Frontal cortex (tissue), 4 donors: ENCODE results near the gene TMEM175. TPM values are rescaled to one million over a fixed set of nuclear protein-coding genes. Genes with fewer than 3 reads are reported as not detected.

Experiments
- DNase-seq, 2 donors: peaks; one replicate each; pipeline ENCODE4 v3.0.0; 2012; ENCODE audit warnings: low spot score in 2 of 2
- FAIRE-seq: peaks from 2 replicates; lab custom pipeline; 2012; peaks lifted over from hg19 to GRCh38; lab: Jason Lieb, UNC
- total RNA-seq: library from RNA; depleted of rRNA; stranded (reverse); fragments of >200 nt; gene quantifications from one replicate; pipeline ENCODE4 v1.2.3, GENCODE V29; 2014
- donor health status: control.
- donor health status: control.
- donor health status: control.

The TMEM175 gene, protein sequence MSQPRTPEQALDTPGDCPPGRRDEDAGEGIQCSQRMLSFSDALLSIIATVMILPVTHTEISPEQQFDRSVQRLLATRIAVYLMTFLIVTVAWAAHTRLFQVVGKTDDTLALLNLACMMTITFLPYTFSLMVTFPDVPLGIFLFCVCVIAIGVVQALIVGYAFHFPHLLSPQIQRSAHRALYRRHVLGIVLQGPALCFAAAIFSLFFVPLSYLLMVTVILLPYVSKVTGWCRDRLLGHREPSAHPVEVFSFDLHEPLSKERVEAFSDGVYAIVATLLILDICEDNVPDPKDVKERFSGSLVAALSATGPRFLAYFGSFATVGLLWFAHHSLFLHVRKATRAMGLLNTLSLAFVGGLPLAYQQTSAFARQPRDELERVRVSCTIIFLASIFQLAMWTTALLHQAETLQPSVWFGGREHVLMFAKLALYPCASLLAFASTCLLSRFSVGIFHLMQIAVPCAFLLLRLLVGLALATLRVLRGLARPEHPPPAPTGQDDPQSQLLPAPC
- 18.8 TPM for total RNA-seq

DNA sequence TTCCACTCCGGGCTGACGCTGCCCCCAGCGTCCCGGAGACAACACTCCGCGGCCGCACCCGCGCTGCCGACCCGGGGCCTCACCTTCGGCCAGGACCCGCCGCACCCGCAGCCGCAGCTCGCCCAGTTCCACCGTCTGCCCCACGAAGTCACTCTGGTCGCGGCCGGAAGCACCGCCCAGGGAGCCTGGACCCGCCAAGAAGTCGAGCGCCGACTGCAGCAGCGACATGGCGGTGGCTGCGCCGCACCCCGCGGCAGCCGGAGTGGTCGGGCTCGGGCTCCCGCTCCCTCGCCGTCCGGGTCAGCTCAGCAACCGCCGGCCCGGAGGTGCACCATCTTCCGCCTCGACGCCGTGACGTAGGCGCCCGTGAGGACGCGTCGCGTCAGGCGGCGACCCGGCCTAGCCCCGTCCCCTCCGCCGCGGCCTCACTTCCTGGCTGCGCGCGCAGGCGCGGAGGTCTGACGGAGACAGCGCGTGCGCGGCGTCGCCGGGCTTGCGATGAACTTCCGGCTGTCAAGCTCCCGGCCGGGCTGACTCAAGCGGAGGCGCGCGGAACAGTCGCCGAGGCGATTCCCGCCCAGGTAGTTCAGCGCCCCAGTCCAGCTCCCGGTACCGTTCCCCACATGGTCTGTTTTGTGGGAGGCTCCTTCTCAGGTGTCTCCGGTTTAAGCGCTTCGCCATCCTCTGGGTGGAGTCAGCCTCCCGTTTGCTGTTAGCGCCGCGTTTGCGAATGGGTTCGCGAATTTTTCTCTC lies at the start of gene TMEM175, which contains the start of gene GAK:
TMEM175 (plus strand) TSS at position 501 of the 753 bp plus-strand sequence. CDS start 15,280 bp downstream, outside the sequence.
GAK (minus strand) TSS at position 357 of the 753 bp plus-strand sequence; CDS start at position 228, 129 bp downstream.
- DNase-seq = peak; percentile 99 to 100

DNA sequence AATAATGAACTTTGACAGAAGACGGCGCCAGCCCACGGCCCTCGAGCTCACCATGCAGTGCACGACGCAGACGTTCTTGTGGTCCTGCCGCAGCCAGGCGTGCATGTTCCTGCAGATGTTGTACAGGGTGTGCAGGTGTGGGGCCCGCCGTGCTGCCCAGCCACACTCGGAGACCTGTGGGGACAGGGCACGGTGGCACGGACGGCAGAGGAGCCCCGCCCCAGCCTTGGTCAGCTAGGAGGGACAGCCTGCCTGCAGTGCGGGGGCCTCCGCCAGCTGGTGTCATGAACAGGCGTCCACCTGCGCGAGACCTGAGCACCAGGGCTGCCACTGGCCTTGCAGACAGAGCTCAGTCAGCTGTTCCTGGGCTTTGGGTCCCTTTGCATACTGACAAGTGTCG lies 49.6 kb upstream of the TMEM175 start:
- DNase-seq = no peak
- FAIRE-seq = no peak

More for the DNA sequence above, at the start of gene TMEM175, which contains the start of gene GAK:
- FAIRE-seq = no peak

DNA sequence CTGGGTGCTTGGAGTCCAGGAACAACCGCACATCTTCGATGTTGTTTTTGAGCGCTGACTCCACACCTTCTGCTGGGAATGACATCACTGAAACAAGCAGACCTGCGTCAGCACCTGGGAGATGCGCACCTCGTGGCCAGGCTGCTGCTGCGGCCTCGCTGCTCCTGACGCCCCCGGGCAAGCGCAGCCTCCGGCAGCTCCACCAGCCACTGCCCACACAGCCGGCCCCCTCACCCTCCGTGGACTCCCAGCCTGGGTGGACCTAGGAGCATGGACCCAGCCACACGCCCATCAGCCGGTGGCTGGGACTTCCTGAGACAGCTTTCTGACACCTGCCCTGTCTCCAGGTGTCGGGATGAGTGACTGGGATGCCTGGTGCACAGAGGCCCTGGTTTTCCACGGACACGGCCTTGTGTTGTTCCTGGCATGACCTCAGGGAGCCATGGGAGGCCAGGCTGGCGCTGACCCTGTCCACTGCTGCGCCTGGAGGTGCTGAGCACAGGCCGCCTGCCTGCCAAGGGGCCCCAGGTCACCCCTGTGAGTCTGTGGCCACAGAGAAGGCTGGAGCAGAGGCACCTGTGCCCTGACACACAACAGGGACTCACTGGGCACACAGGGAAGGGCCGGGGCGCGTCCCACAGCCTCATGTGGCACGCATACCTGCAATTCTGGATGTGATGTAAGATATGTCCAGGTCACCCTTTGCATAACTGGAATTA lies 48.7 kb upstream of the TMEM175 start:
- DNase-seq (no peak), FAIRE-seq (no peak)

DNA sequence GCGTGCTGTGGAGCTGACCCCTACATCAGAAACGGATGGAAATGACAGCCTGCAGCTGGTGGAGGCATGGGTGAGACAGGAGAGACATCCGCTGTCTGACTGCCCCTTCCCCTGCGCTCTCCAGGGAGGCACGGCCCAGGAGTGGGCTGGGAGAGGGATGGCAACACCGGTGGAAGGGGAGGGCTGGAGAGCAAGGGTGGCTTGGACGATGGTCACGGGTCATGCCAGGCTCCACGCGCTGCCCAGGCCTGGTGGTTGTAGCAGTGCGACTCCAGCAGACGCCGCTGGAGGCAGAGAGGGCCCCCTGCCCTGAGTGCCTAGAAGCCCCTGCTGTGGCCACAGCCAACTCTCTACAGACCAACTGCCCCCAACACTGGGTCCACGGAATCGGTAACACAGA lies 48.0 kb upstream of the TMEM175 start:
- DNase-seq = no peak
- FAIRE-seq = no peak

DNA sequence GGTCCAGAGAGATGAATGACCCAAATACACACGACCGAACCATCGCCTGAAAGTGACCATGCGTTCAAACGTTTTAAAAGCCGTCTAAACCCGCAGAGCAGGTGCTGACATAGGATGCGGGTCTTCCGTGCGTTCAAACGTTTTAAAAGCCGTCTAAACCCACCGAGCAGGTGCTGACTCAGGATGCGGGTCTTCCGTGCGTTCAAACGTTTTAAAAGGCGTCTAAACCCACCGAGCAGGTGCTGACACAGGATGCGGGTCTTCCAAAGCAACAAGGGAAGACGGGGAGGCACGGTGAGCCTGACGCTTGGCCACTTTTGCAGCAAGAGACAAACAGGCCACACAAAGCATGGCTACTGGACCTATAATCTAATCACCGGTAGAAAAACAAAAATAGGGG lies 47.4 kb upstream of the TMEM175 start:
- no peak for DNase-seq
- no peak for FAIRE-seq

DNA sequence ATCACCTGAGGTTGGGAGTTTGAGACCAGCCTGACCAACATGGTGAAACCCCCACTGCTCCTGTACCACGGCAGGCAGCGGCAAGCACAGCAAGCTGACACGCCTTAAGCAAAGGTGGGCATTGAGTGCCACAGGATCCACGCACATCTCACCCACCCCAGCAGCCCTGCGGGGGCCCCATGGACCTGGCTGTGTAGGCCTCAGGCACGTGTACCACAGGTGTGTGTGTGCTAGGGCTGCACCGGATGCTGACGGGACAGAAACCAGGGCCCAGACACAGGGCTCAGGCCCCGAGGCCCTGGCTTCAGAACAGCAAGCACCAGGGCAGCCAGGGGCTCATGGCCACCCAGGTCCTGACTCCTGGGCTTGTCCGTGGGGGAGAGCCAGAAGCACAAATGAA lies 46.9 kb upstream of the TMEM175 start:
- DNase-seq = no peak
- no peak for FAIRE-seq

DNA sequence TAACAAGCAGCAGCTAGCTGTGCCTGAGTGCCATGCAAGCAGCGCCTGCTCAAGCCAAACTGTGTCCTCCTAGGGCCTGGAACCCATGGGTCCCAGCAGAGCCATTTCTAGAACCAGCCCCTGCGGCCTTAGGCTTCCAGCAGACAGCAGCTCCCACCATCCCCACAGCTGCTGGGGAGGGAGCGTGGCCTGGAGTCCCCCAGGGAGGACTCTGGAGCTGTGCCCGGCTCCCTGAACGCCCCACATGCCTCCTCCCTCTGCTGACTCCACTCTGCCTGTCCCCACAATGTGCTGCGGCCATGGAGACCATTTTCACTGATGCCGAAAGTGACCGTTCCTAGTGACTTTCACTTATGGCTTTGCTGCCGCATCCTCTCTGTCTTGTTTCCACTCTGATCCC lies 46.0 kb upstream of the TMEM175 start:
- DNase-seq = no peak
- no peak for FAIRE-seq

DNA sequence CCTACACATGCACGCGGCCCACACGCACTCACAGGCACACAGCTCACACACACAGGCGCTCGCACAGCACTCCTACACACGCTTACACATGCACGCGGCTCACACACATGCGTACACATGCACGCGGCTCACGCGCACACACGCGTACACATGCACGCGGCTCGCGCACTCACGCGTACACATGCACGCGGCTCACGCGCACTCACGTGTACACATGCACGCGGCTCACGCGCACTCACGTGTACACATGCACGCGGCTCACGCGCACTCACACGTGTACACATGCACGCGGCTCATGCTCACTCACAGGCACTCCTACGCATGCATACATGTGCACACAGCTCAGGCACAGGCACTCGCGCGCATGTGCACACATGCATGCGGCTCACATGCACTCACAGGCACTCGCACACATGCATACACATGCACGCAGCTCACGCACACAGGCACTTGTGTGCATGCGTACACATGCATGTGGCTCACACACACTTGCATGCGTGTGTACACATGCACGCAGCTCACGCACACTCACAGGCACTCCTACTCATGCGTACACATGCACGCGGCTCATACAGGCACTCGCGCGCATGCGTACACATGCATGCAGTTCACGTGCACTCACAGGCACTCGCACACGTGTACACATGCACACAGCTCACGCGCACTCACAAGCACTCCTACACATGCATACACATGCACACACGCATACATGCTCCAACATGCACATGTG lies 45.1 kb upstream of the TMEM175 start:
- DNase-seq = no peak
- no peak for FAIRE-seq

DNA sequence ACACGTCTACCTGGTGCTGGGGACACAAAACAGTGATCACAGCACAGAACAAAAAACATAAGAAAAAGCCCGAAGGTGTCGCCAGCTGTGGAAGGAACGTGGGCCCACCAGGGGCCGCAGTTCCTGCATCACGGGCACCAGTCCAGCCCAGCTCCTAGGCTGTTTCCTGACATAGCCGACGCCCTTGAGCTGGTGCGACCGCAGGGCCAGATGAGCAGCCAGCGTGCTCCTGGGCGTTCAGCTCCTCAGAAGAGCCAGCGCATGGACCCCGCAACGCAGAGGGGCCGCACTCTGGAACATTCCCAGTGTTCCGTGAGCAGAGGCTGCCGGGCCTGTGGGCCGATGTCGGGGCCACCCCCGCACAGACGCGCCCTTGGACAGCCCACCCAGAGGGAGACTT lies 44.2 kb upstream of the TMEM175 start:
- DNase-seq (no peak), FAIRE-seq (no peak)

DNA sequence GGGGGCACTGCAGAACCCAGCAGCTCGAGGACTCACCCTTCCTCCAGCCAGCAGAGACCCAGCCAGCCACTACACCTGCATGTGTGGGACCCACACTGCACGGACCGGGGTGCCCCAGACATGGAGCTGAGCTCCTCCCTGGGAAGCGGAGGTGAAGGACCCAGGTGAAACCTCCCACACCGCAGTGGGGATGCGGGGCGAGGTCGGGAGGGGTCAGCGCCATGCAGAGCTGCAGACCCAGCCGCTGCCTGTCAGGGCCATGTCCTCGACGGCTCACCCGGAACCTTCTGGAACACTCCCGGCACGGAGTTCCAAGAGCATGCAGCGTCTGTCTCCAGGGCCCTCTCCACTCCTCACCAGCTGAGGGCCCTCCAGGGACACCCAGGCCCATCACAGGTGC lies 42.7 kb upstream of the TMEM175 start:
- FAIRE-seq (no peak), DNase-seq (no peak)

DNA sequence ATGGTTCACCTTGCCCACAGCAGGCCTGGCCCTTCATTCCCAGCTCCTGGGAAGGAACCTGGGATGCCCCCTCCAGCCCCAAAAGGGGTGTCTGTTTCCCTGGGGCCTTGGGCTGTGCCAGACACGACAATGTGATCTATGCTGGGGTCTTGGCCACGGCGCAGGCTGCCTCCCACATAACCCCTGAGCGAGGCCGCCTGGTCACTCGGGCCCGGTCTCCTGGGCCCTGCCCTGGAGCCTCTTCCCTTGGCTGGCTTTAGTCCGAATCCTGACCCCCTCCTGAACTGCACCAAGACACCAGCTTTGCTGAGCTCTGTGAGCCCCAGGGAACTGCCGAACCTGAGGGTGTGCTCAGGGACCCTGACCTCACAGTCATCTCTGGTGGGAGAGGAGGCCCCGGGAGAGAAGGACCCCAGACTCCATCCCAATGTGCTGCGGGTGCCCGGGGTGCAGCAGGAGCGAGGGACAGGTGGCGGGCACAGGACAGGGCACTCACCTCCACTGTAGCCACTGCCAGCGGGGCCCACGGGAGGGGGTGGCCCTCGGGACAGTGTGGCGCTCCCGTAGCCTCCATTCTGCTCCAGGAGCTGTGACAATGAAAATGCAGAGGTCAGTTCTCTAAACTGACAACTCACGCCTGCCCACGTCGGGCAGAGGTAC lies 42.1 kb upstream of the TMEM175 start:
- no peak for DNase-seq
- FAIRE-seq = no peak

DNA sequence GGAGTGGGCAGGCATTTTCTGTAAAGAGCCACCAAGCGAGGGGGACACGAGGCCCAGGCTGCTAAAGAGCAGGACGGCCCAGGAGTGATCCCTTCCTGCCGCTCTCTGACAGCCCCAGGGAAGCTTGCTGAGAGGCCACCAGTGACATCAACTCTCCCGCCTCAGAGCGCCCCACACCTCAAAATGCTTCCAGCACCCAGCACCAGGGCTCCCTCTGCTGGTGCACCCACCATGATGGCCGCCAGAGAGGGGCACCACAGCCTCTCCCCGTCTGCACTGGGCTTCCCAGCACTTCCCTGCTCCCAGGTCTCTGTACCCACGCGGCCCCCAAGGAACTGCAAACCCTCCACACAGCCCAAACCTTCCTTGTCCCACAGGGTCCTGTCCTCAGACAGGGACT lies 40.5 kb upstream of the TMEM175 start:
- DNase-seq = no peak
- FAIRE-seq = no peak

DNA sequence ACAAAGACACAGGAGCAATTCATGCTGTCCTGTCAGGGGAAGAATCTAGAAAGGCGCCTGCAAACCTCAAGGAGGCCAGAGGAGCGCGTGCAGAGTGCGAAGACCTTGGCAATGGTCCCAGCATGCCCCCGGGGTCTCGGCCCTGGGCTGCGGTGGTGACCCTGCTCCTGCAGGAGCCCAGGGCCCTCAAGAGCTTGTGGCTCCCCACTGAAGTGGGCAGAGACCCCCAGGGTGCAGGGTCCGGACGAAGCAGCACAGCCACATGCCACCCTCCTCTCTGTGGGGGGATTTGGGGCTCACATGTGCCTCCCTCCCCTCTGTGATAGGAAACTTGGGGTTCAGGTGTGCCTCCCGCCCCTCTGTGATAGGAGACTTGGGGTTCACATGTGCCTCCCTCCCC lies 39.5 kb upstream of the TMEM175 start:
- no peak for FAIRE-seq
- DNase-seq = no peak

DNA sequence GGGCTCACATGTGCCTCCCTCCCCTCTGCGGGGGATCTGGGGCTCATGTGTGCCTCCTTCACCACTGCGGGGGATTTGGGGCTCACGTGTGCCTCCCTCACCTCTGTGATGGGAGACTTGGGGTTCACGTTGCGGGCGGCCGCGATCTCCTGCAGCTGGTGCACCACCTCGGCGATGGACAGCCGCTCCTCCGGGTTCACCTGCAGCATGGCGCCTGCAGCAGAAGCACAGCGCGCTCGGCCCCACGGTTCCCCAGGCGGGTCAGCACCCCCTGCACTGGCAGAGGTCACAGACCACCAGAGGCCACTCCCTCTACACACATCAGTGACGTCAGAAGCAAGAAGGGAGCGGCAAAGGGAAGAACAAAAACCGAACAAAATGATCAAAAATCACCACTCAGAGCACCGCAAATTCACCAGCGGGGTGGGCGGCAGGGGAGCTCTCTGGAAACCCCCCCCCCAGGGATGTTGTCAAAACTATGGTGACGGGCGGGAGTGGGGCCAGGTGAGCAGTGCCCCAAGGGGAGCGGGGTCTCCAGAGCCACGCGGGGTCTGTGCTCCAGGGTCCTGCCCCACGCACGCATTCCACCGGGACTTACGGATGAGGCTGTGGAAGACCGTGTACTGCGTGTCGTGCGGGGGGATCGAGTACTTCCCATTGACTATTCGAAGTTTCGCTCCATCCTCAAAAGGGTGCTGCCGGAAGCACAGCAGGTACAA lies 38.8 kb upstream of the TMEM175 start:
- DNase-seq (no peak), FAIRE-seq (no peak)

DNA sequence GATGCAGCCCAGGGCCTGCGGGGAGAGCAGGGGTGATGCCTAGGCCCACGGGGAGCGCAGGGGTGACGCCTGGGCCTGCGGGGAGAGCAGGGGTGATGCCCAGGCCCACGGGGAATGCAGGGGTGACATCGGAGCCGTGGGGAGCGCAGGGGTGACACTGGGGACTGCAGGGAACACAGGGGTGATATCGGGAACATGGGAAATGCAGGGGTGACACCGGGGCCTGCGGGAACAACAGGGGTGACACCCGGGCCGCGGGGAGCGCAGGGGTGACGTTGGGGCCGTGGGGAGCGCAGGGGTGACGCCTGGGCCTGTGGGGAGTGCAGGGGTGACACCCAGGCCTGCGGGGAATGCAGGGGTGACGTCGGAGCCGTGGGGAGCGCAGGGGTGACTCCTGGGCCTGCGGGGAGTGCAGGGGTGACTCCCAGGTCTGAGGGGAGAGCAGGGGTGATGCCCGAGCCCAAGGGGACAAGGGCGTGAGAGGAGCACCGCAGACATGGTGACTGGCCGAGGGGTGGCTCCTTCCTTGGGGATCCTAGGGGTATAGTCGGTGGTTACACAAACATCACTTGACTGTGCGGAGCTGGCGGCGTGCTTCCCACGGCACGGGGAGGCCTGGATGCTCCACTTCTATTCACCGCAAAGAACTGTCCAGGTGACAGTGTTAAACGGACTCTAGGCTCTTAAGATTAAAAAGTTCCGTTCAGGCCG lies 38.1 kb upstream of the TMEM175 start:
- DNase-seq (no peak), FAIRE-seq (no peak)

DNA sequence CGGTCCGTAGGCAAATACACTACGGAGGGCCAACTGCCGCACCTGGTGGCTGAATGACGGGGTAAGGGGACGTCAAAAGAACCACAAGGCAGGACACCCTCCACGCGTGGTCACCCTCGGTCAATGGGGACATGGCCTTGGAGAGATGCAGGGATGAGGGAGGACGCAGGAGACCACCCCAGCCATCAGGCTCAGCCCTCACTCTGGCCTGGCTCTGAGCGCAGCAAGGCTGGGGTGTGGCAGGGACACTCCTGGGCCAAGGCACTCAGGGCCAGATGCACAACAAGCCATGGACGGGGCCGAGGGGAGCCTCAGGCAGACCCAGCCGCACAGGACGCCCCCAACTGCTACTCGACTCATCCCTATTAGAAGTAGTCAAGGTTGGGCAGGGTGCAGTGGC lies 36.7 kb upstream of the TMEM175 start:
- no peak for DNase-seq
- FAIRE-seq = no peak

DNA sequence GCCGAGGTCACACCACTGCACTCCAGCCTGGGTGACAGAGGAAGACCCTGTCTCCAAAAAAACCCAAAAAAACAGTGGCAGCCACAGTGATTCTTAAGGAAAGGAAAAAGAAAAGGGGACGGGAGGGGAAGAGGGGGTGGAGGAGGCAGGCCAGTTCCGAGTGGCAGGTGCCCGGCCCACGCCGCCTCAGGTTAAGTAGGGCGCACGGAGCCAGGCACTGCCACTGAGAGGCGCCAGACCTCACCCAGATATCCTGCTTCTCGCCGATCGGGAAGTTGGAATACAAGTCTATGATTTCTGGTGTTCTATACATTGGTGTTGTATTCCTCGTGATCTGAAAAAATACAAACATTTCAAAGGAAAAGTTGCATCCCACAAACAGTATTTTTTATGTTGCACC lies 36.0 kb upstream of the TMEM175 start:
- DNase-seq (no peak), FAIRE-seq (no peak)

DNA sequence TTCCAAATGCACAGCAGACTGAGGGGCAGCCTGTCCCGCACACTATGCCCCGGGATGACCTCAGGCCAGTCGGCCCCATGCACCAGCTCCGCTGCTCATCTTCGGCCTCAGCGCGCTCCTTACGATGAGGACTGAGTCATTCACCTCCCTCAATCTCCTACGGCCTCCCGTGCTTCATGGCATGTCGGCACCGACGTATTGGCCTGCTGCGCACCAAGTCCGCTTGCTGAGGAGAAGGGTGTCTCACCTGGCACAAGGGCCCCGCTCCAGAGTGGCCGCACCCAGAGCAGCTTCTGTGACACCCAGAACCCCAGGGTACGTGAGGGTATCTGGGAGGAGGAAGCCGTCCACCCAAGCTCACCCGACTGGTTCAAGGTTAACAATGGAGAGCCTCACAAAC lies 35.6 kb upstream of the TMEM175 start:
- FAIRE-seq (no peak), DNase-seq (no peak)
